HL-60/S4 treated with phorbol 12-myristate 13-acetate at 8.2 ng/mL for 4 days and 3 days (cell line): ENCODE results near the gene FOXP1.

Experiments used
- in situ Hi-C: fragments of 300-500 bp; cut with MboI; formaldehyde crosslinking; loops from 2 replicates; pipeline ENCODE4 v1.15.0; 2022; ENCODE audit warnings: low sequenced_read_pairs

The FOXP1 gene

GRCh38 chr3:71488882-71489281 lies 94.6 kb downstream of the FOXP1 start:
- in situ Hi-C loops, result no loop called here

GRCh38 chr3:71488391-71488809 lies 95.1 kb downstream of the FOXP1 start:
- in situ Hi-C loops, result no loop called here

GRCh38 chr3:71487418-71487817 lies 96.1 kb downstream of the FOXP1 start:
- in situ Hi-C loops, result no loop called here

GRCh38 chr3:71486831-71487230 lies 96.7 kb downstream of the FOXP1 start:
- in situ Hi-C loops, result no loop called here

- in situ Hi-C loops, result no loop called here
These were observed 97.6 kb downstream of the FOXP1 start for GRCh38 chr3:71485896-71486295.

GRCh38 chr3:71484452-71484851 lies 99.1 kb downstream of the FOXP1 start:
- in situ Hi-C loops, result no loop called here

GRCh38 chr3:71484047-71484446 lies 99.5 kb downstream of the FOXP1 start:
- in situ Hi-C loops, result no loop called here

GRCh38 chr3:71482771-71483170 lies 100.8 kb downstream of the FOXP1 start:
- in situ Hi-C loops, result no loop called here

GRCh38 chr3:71478568-71478967 lies 105.0 kb downstream of the FOXP1 start:
- in situ Hi-C loops, result no loop called here

- in situ Hi-C loops, result no loop called here
These were observed 106.6 kb downstream of the FOXP1 start for GRCh38 chr3:71476950-71477349.

GRCh38 chr3:71469138-71469435 lies 114.4 kb downstream of the FOXP1 start:
- in situ Hi-C loops, result no loop called here

- in situ Hi-C loops, result no loop called here
These were observed 115.0 kb downstream of the FOXP1 start for GRCh38 chr3:71468311-71469137.

GRCh38 chr3:71466483-71466882 lies 117.0 kb downstream of the FOXP1 start:
- in situ Hi-C loops, result no loop called here

GRCh38 chr3:71465371-71466036 lies 118.0 kb downstream of the FOXP1 start:
- in situ Hi-C loops, result no loop called here

- in situ Hi-C loops, result no loop called here
These were observed 118.9 kb downstream of the FOXP1 start for GRCh38 chr3:71464613-71465012.

- in situ Hi-C loops, result no loop called here
These were observed 119.9 kb downstream of the FOXP1 start for GRCh38 chr3:71463617-71464016.

GRCh38 chr3:71462586-71462985 lies 120.9 kb downstream of the FOXP1 start:
- in situ Hi-C loops, result no loop called here

GRCh38 chr3:71461749-71462483 lies 121.6 kb downstream of the FOXP1 start:
- in situ Hi-C loops, result no loop called here

- in situ Hi-C loops, result no loop called here
These were observed 122.4 kb downstream of the FOXP1 start for GRCh38 chr3:71461114-71461513.

GRCh38 chr3:71458895-71459294 lies 124.6 kb downstream of the FOXP1 start:
- in situ Hi-C loops, result no loop called here

- in situ Hi-C loops, result no loop called here
These were observed 126.7 kb downstream of the FOXP1 start for GRCh38 chr3:71456826-71457225.

- in situ Hi-C loops, result no loop called here
These were observed 127.4 kb downstream of the FOXP1 start for GRCh38 chr3:71456156-71456555.
